HCT116 (cell line): ENCODE results near the gene PLA2G2A. TPM values are rescaled to one million over a fixed set of nuclear protein-coding genes. Genes with fewer than 3 reads are reported as not detected.

Source experiments
- ATAC-seq: fragments of 200-7000 bp; cut with Tn5 transposase; 2 replicates; pipeline ENCODE4 v1.9.1; 2020; ENCODE audit warnings: mild to moderate bottlenecking, moderate library complexity
- BruUV-seq: library from RNA; stranded (reverse); fragments of 400-500 nt; replicated peaks from 2 replicates; lab custom pipeline; 2021; lab: Mats Ljungman, UMichigan
- CTCF ChIA-PET: fragments of 300-600 bp; sonication (Branson Sonifier 250); formaldehyde crosslinking; loops from one replicate; lab custom pipeline; 2021; ENCODE audit warnings: antibody characterized with exemption; lab: Charles Lee
- POLR2A ChIA-PET: fragments of 300-600, 350-600 bp; sonication (Branson Sonifier 250); formaldehyde crosslinking; loops from one replicate; lab custom pipeline; 2021; ENCODE audit warnings: antibody characterized with exemption; lab: Charles Lee
- RAD21 ChIA-PET, 2 experiments: fragments of 300-600 bp; sonication (Branson Sonifier 250); formaldehyde crosslinking; loops; one replicate each; lab custom pipeline; 2023; ENCODE audit warnings: low total read pairs in 2 of 2; ENCODE audit not compliant: uncharacterized antibody in 2 of 2, unreplicated experiment in 2 of 2, low non-redundant PET in 1 of 2; lab: Charles Lee
- DNase-seq: peaks from one replicate; pipeline ENCODE4 v3.0.0-alpha.2; 2010; ENCODE audit warnings: low read depth, low spot score
- H2AFZ ChIP-seq: fragments of 200-600 bp; shearing (Covaris generic), sonication (generic); 2 replicates; pipeline ENCODE4 v1.6.1; 2017; ENCODE audit warnings: low read depth, mixed run types, mixed read lengths, antibody characterized with exemption, low read length; ENCODE audit not compliant: poor library complexity, severe bottlenecking
- H3K27ac ChIP-seq: 2 replicates; pipeline ENCODE4 v1.5.1; 2012; ENCODE audit warnings: low read depth, low read length
- H3K27me3 ChIP-seq: fragments of 200-600 bp; sonication (generic); 2 replicates; pipeline ENCODE4 v1.6.1; 2016; ENCODE audit warnings: mixed run types, low read length, mixed read lengths; ENCODE audit not compliant: insufficient read depth
- H3K36me3 ChIP-seq, 2 experiments: fragments of 200-500 bp in 1 of 2; fragments of 200-600 bp in 1 of 2; sonication (Bioruptor generic) in 1 of 2; sonication (generic) in 1 of 2; 2 replicates each; pipeline versions ENCODE4 v1.5.1 to v1.6.1; 2014 to 2016; ENCODE audit warnings: low read length in 2 of 2, inconsistent platforms in 1 of 2, mixed read lengths in 1 of 2, mixed run types in 1 of 2; ENCODE audit not compliant: insufficient read depth in 2 of 2, control insufficient read depth in 1 of 2
- H3K4me1 ChIP-seq, 2 experiments: fragments of 200-600 bp in 1 of 2; sonication (generic) in 1 of 2; 2 replicates each; pipeline versions ENCODE4 v1.5.1 to v1.6.1; 2012 to 2017; ENCODE audit warnings: low read length in 2 of 2, inconsistent platforms in 1 of 2, mild to moderate bottlenecking in 1 of 2, mixed read lengths in 1 of 2, mixed run types in 1 of 2, moderate library complexity in 1 of 2; ENCODE audit not compliant: insufficient read depth in 2 of 2, control insufficient read depth in 1 of 2
- H3K4me2 ChIP-seq: fragments of 200-600 bp; sonication (generic); 2 replicates; pipeline ENCODE4 v1.6.1; 2017; ENCODE audit warnings: mixed run types, low read length, mixed read lengths
- H3K4me3 ChIP-seq, 2 experiments: fragments of 200-600 bp in 1 of 2; sonication (generic) in 1 of 2; replicated peaks in 1 of 2; 2 replicates each; pipeline ENCODE4 v1.5.1; 2011 to 2016; ENCODE audit warnings: low read length in 2 of 2, control low read depth in 1 of 2, low read depth in 1 of 2, mild to moderate bottlenecking in 1 of 2, mixed read lengths in 1 of 2, mixed run types in 1 of 2
- H3K79me2 ChIP-seq: fragments of 200-600 bp; sonication (generic); 2 replicates; pipeline ENCODE4 v1.6.1; 2017; ENCODE audit warnings: mild to moderate bottlenecking, mixed run types, low read length, moderate library complexity, mixed read lengths; ENCODE audit not compliant: insufficient read depth
- H3K9ac ChIP-seq: fragments of 200-600 bp; sonication (generic); 2 replicates; pipeline ENCODE4 v1.6.1; 2016; ENCODE audit warnings: low read length, mixed read lengths
- H3K9me2 ChIP-seq: fragments of 200-600 bp; sonication (generic), shearing (Covaris generic); 2 replicates; pipeline ENCODE4 v1.6.1; 2017; ENCODE audit warnings: mixed run types, mild to moderate bottlenecking, moderate library complexity; ENCODE audit not compliant: insufficient read depth
- H3K9me3 ChIP-seq, 2 experiments: fragments of 200-500 bp in 1 of 2; fragments of 200-600 bp in 1 of 2; sonication (Bioruptor generic) in 1 of 2; sonication (generic) in 1 of 2; 2 replicates each; pipeline ENCODE4 v1.6.1; 2014 to 2017; ENCODE audit warnings: low read length in 2 of 2, mixed read lengths in 2 of 2, inconsistent platforms in 1 of 2, low read depth in 1 of 2, mild to moderate bottlenecking in 1 of 2, mixed run types in 1 of 2, moderate library complexity in 1 of 2; ENCODE audit not compliant: control insufficient read depth in 1 of 2, insufficient read depth in 1 of 2
- H4K20me1 ChIP-seq: fragments of 200-600 bp; sonication (generic), shearing (Covaris generic); 2 replicates; pipeline ENCODE4 v1.6.1; 2017; ENCODE audit warnings: mixed run types, mild to moderate bottlenecking, moderate library complexity; ENCODE audit not compliant: insufficient read depth
- ATF3 ChIP-seq: IDR thresholded peaks from 2 replicates; pipeline ENCODE4 v1.6.1; 2012
- CBX3 ChIP-seq: IDR thresholded peaks from 2 replicates; pipeline ENCODE4 v1.6.1; 2012; ENCODE audit warnings: low read depth
- CEBPB ChIP-seq: IDR thresholded peaks from 2 replicates; pipeline ENCODE4 v1.6.1; 2012; ENCODE audit warnings: low read depth
- CTCF ChIP-seq, 3 experiments: fragments of 200-600 bp in 1 of 3; sonication (generic) in 1 of 3; IDR thresholded peaks in 2 of 3; conservative IDR thresholded peaks in 1 of 3; 2 replicates each; pipeline ENCODE4 v1.5.1; 2012 to 2017; ENCODE audit warnings: low read depth in 2 of 3, low read length in 2 of 3, antibody characterized with exemption in 1 of 3, borderline replicate concordance in 1 of 3, control low read depth in 1 of 3, mild to moderate bottlenecking in 1 of 3, mixed read lengths in 1 of 3, mixed run types in 1 of 3, moderate library complexity in 1 of 3; ENCODE audit not compliant: insufficient read depth in 1 of 3
- EGR1 ChIP-seq: IDR thresholded peaks from 2 replicates; pipeline ENCODE4 v1.6.1; 2012; ENCODE audit warnings: low read depth
- ELF1 ChIP-seq: IDR thresholded peaks from 2 replicates; pipeline ENCODE4 v1.6.1; 2012; ENCODE audit warnings: low read depth, borderline replicate concordance
- EZH2 ChIP-seq: fragments of 200-600 bp; sonication (generic); IDR thresholded peaks from 2 replicates; pipeline ENCODE4 v1.6.1; 2017; ENCODE audit warnings: antibody characterized with exemption, mixed run types
- FOSL1 ChIP-seq: IDR thresholded peaks from 2 replicates; pipeline ENCODE4 v1.6.1; 2012; ENCODE audit warnings: low read depth
- JUND ChIP-seq: IDR thresholded peaks from 2 replicates; pipeline ENCODE4 v1.6.1; 2012
- MAX ChIP-seq: IDR thresholded peaks from 2 replicates; pipeline ENCODE4 v1.6.1; 2012
- POLR2A ChIP-seq: IDR thresholded peaks from 2 replicates; pipeline ENCODE4 v1.7.0; 2011; ENCODE audit warnings: borderline replicate concordance; ENCODE audit not compliant: insufficient read depth, insufficient read length; ENCODE audit errors: extremely low read depth
- POLR2AphosphoS5 ChIP-seq: IDR thresholded peaks from 2 replicates; pipeline ENCODE4 v1.6.1; 2011; ENCODE audit warnings: mild to moderate bottlenecking, low read depth, low read length, moderate library complexity
- REST ChIP-seq: IDR thresholded peaks from 2 replicates; pipeline ENCODE4 v1.6.1; 2012; ENCODE audit warnings: low read depth
- SIN3A ChIP-seq: IDR thresholded peaks from 2 replicates; pipeline ENCODE4 v1.6.1; 2012; ENCODE audit warnings: low read depth
- SP1 ChIP-seq: IDR thresholded peaks from 2 replicates; pipeline ENCODE4 v1.6.1; 2012; ENCODE audit warnings: low read depth
- TCF7L2 ChIP-seq: IDR thresholded peaks from 2 replicates; pipeline ENCODE4 v1.7.0; 2011; ENCODE audit warnings: borderline replicate concordance, inconsistent platforms; ENCODE audit not compliant: insufficient read depth, insufficient read length; ENCODE audit errors: extremely low read depth
- YY1 ChIP-seq: IDR thresholded peaks from 2 replicates; pipeline ENCODE4 v1.6.1; 2011; ENCODE audit warnings: low read length, low read depth, moderate library complexity, mild to moderate bottlenecking; ENCODE audit not compliant: insufficient replicate concordance; ENCODE audit errors: extremely low read depth
- ZBTB33 ChIP-seq: IDR thresholded peaks from 2 replicates; pipeline ENCODE4 v1.6.1; 2011; ENCODE audit warnings: mild to moderate bottlenecking, low read length, moderate library complexity; ENCODE audit not compliant: insufficient replicate concordance; ENCODE audit errors: extremely low read depth
- ZNF274 ChIP-seq: fragments of 200-500 bp; sonication (Bioruptor generic); IDR thresholded peaks from 2 replicates; pipeline ENCODE4 v1.6.1; 2014; ENCODE audit warnings: mild to moderate bottlenecking, low read depth, low read length, inconsistent platforms
- intact Hi-C: fragments of 100-400 bp; cut with micrococcal nuclease; formaldehyde crosslinking; loops from 2 replicates; pipeline ENCODE4 v1.10.0; 2022
- total RNA-seq: library from RNA; stranded (reverse); gene quantifications from one replicate; pipeline ENCODE4 v1.2.1, GENCODE V29; 2021; ENCODE audit not compliant: unreplicated experiment

The PLA2G2A gene
- total RNA-seq, 1 experiment from 2014 or later = not detected

- Histone ChIP-seq H3K9me3 (no peaks in the 10 kb centered on the region), H3K4me3 (no peak overlapping the region), H3K27me3 (no peaks in the 10 kb centered on the region), H3K27ac (no peak overlapping the region), H3K36me3 (no peaks in the 10 kb centered on the region), H3K9me2 (no peaks in the 10 kb centered on the region), H3K9ac (no peak overlapping the region), H3K79me2 (no peaks in the 10 kb centered on the region), H2AFZ (no peak overlapping the region)
- intact Hi-C loops = no loop called here
- DNase-seq = no peak
- POLR2A ChIA-PET = no interaction called here
- BruUV-seq = no TSS peak
- RAD21 ChIA-PET = no interaction called here
- no peak for ATAC-seq
- TF ChIP-seq FOSL1 (no peak), CEBPB (no peak), EGR1 (no peak), JUND (no peak), CTCF (IDR thresholded peaks at IDR 0.05 in 2 of 3, conservative IDR thresholded peaks at IDR 0.05 in 1 of 3; ENCODE audit: borderline replicate concordance in 1 of 3, insufficient read depth in 1 of 3, low read depth in 2 of 3, low read length in 2 of 3) (no peak), SIN3A (no peak), TCF7L2 (no peak), ATF3 (no peak), YY1 (no peak), MAX (no peak), SP1 (no peak), ELF1 (no peak), POLR2AphosphoS5 (no peak), POLR2A (no peak), CBX3 (no peak), REST (no peak), EZH2 (no peak), ZNF274 (no peak), ZBTB33 (no peak)
- TF ChIP-seq, all 23 proteins: peak for 0
- H4K20me1 ChIP-seq = no peaks in the 10 kb centered on the region
- H3K4me2 ChIP-seq = no peak overlapping the region
- CTCF ChIA-PET = no interaction called here
- peaks cover 3 to 6% of the 10 kb centered on the region in 2 experiments; a peak in 3 of 4 replicates for H3K4me1 ChIP-seq
Measured at GRCh38 chr1:19945914-19946313, 33.5 kb downstream of the PLA2G2A start.
